ENCODE data around the gene CNGA2.

Gene CNGA2

GRCh38 chrX:151697522-151697921 lies 37.0 kb upstream of the CNGA2 start:
- DNase-seq (ENCODE audit: extremely low spot score), result no peak
- TF ChIP-seq ARNT (IDR thresholded peaks at IDR 0.05), result no peak
- TF ChIP-seq LEF1 (IDR thresholded peaks at IDR 0.05; ENCODE audit: borderline replicate concordance), result no peak
- TF ChIP-seq PKNOX1 (IDR thresholded peaks at IDR 0.05), result no peak
- no peak for TF ChIP-seq L3MBTL2 (conservative IDR thresholded peaks at IDR 0.05)
- CTCF ChIA-PET, result no interaction called here
- POLR2A ChIA-PET, result no interaction called here

GRCh38 chrX:151698485-151698884 lies 36.1 kb upstream of the CNGA2 start:
- ChIA-PET POLR2A (no interaction called here), CTCF (no interaction called here)
- no peak for DNase-seq (ENCODE audit: extremely low spot score)
- no peak for TF ChIP-seq CTBP1 (IDR thresholded peaks at IDR 0.05; ENCODE audit: borderline replicate concordance)
- TF ChIP-seq ELF4 (IDR thresholded peaks at IDR 0.05), result no peak
- TF ChIP-seq FOXA1 (IDR thresholded peaks at IDR 0.05), result no peak
- no peak for TF ChIP-seq SUZ12 (IDR thresholded peaks at IDR 0.05)
- no peak for TF ChIP-seq SP1 (IDR thresholded peaks at IDR 0.05)
- no peak for TF ChIP-seq BHLHE40 (IDR thresholded peaks at IDR 0.05; ENCODE audit: borderline replicate concordance)
- no peak for TF ChIP-seq LEF1 (IDR thresholded peaks at IDR 0.05; ENCODE audit: borderline replicate concordance)
- TF ChIP-seq L3MBTL2 (conservative IDR thresholded peaks at IDR 0.05), result no peak
- no peak for TF ChIP-seq ZNF384 (IDR thresholded peaks at IDR 0.05)
- no peak for TF ChIP-seq HDGF (IDR thresholded peaks at IDR 0.05; ENCODE audit: borderline replicate concordance)
- no peak for TF ChIP-seq FOXM1 (IDR thresholded peaks at IDR 0.05; ENCODE audit: borderline replicate concordance)
- TF ChIP-seq FOXK2 (IDR thresholded peaks at IDR 0.05), result no peak
- TF ChIP-seq NFRKB (IDR thresholded peaks at IDR 0.05), result no peak
- TF ChIP-seq TARDBP (IDR thresholded peaks at IDR 0.05), result no peak
- no peak for TF ChIP-seq PKNOX1 (IDR thresholded peaks at IDR 0.05)

- CTCF ChIA-PET, result no interaction called here
- TF ChIP-seq LEF1 (IDR thresholded peaks at IDR 0.05; ENCODE audit: borderline replicate concordance) (no peak), NFRKB (IDR thresholded peaks at IDR 0.05) (no peak), SUZ12 (IDR thresholded peaks at IDR 0.05) (no peak), HDGF (IDR thresholded peaks at IDR 0.05; ENCODE audit: borderline replicate concordance) (no peak), ELF4 (IDR thresholded peaks at IDR 0.05) (no peak), BHLHE40 (IDR thresholded peaks at IDR 0.05; ENCODE audit: borderline replicate concordance) (no peak), FOXM1 (IDR thresholded peaks at IDR 0.05; ENCODE audit: borderline replicate concordance) (no peak), ZNF384 (IDR thresholded peaks at IDR 0.05) (no peak)
- DNase-seq (ENCODE audit: extremely low spot score), result no peak
- POLR2A ChIA-PET, result no interaction called here
Measured at GRCh38 chrX:151699746-151700145, 34.8 kb upstream of the CNGA2 start.

- CTCF ChIA-PET, result no interaction called here
- POLR2A ChIA-PET, result no interaction called here
- DNase-seq (ENCODE audit: extremely low spot score), result no peak
- TF ChIP-seq LEF1 (IDR thresholded peaks at IDR 0.05; ENCODE audit: borderline replicate concordance), result no peak
- no peak for TF ChIP-seq ELF4 (IDR thresholded peaks at IDR 0.05)
- TF ChIP-seq L3MBTL2 (conservative IDR thresholded peaks at IDR 0.05), result no peak
- TF ChIP-seq FOXA1 (IDR thresholded peaks at IDR 0.05), result no peak
- TF ChIP-seq SP1 (IDR thresholded peaks at IDR 0.05), result no peak
- no peak for TF ChIP-seq TARDBP (IDR thresholded peaks at IDR 0.05)
- TF ChIP-seq FOXK2 (IDR thresholded peaks at IDR 0.05), result no peak
- TF ChIP-seq HDGF (IDR thresholded peaks at IDR 0.05; ENCODE audit: borderline replicate concordance), result no peak
- no peak for TF ChIP-seq FOXM1 (IDR thresholded peaks at IDR 0.05; ENCODE audit: borderline replicate concordance)
Measured at GRCh38 chrX:151700581-151700980, 34.0 kb upstream of the CNGA2 start.

DNA sequence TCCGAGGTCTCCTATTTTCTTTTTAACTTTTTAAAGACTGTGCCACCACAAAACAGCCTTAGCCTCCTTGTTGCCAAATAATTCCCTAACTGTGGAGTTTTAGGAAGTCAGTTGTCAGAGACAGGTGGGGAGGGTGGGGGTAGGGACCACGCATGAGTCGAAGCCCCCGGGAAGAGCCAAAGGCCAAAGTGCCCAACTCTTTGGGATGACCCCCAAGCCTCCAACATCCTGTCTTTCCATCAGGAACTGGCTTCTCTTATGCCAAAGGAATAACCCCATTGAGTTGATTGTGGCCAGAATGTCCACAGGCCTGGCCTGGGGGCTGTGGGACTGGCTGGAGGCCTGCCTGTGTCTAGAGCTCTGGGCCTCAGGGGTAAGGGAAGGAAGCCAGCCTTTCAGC lies 33.5 kb upstream of the CNGA2 start:
- TF ChIP-seq SP1 (IDR thresholded peaks at IDR 0.05) (no peak), SUZ12 (IDR thresholded peaks at IDR 0.05) (no peak), ARNT (IDR thresholded peaks at IDR 0.05) (no peak), TARDBP (IDR thresholded peaks at IDR 0.05) (no peak), FOXK2 (IDR thresholded peaks at IDR 0.05) (no peak), BHLHE40 (IDR thresholded peaks at IDR 0.05; ENCODE audit: borderline replicate concordance) (no peak), L3MBTL2 (conservative IDR thresholded peaks at IDR 0.05) (no peak), NFRKB (IDR thresholded peaks at IDR 0.05) (no peak), HDGF (IDR thresholded peaks at IDR 0.05; ENCODE audit: borderline replicate concordance) (no peak)
- CTCF ChIA-PET, result no interaction called here
- POLR2A ChIA-PET, result no interaction called here
- DNase-seq (ENCODE audit: extremely low spot score), result no peak

- ChIA-PET POLR2A (no interaction called here), CTCF (no interaction called here)
- TF ChIP-seq ZNF384 (IDR thresholded peaks at IDR 0.05) (no peak), TARDBP (IDR thresholded peaks at IDR 0.05) (no peak), FOXM1 (IDR thresholded peaks at IDR 0.05; ENCODE audit: borderline replicate concordance) (no peak), FOXK2 (IDR thresholded peaks at IDR 0.05) (no peak), ARNT (IDR thresholded peaks at IDR 0.05) (no peak), HDGF (IDR thresholded peaks at IDR 0.05; ENCODE audit: borderline replicate concordance) (no peak)
- DNase-seq (ENCODE audit: extremely low spot score), result no peak
Measured at GRCh38 chrX:151701531-151701930, 33.0 kb upstream of the CNGA2 start.

DNA sequence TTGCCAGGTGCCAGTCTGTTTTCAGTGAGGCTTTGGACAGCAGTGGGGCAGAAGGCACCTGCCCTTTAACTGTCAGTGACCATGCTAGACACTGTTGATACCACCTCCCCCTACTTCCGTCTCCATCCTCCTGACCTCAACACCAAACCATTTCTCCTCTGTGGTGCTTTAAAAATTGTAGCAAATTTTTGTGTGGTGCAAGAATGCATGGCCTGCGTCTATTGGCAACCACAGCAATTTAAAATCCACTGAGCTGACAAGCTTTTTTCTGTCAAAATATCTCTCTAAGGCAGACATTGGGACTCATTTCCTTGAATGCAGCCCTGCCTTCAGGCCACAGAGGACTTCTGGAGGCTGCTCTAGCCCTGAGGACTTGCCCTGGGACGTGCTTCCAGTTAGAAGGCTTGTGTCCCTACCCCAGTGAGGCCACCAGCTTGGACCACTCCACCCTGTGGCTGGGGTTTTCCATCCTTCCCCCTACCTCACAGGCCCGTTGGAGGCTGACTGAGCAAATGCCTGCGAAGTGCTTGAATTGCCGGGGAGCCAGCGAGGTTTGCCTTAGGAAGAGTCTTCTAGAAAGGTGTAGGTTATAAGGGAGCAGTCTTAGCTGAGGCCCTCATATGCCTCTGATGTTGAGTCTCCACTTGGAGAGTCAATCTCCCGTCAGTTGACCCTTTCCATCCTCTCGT lies 32.4 kb upstream of the CNGA2 start:
- ChIA-PET POLR2A (no interaction called here), CTCF (no interaction called here)
- TF ChIP-seq L3MBTL2 (conservative IDR thresholded peaks at IDR 0.05), result no peak
- TF ChIP-seq FOXM1 (IDR thresholded peaks at IDR 0.05; ENCODE audit: borderline replicate concordance), result no peak
- no peak for TF ChIP-seq SUZ12 (IDR thresholded peaks at IDR 0.05)
- no peak for TF ChIP-seq BHLHE40 (IDR thresholded peaks at IDR 0.05; ENCODE audit: borderline replicate concordance)
- TF ChIP-seq FOXA1 (IDR thresholded peaks at IDR 0.05), result no peak
- TF ChIP-seq HDGF (IDR thresholded peaks at IDR 0.05; ENCODE audit: borderline replicate concordance), result no peak
- no peak for TF ChIP-seq LEF1 (IDR thresholded peaks at IDR 0.05; ENCODE audit: borderline replicate concordance)
- TF ChIP-seq NFRKB (IDR thresholded peaks at IDR 0.05), result no peak
- no peak for TF ChIP-seq ZNF384 (IDR thresholded peaks at IDR 0.05)
- TF ChIP-seq TARDBP (IDR thresholded peaks at IDR 0.05), result no peak
- no peak for TF ChIP-seq SP1 (IDR thresholded peaks at IDR 0.05)
- TF ChIP-seq PKNOX1 (IDR thresholded peaks at IDR 0.05), result no peak
- TF ChIP-seq FOXK2 (IDR thresholded peaks at IDR 0.05), result no peak
- TF ChIP-seq ARNT (IDR thresholded peaks at IDR 0.05), result no peak
- TF ChIP-seq CTBP1 (IDR thresholded peaks at IDR 0.05; ENCODE audit: borderline replicate concordance), result no peak
- TF ChIP-seq ELF4 (IDR thresholded peaks at IDR 0.05), result no peak
- no peak for DNase-seq (ENCODE audit: extremely low spot score)

All from HEK293T (cell line).